ENCODE measurements around the gene GLUL. TPM values are rescaled to one million over a fixed set of nuclear protein-coding genes. Genes with fewer than 3 reads are reported as not detected.

Gene GLUL
- total and polyA plus RNA-seq, 2 of the 4 experiments (the other 2 are of a cell fraction): 131 to 385 TPM

DNA sequence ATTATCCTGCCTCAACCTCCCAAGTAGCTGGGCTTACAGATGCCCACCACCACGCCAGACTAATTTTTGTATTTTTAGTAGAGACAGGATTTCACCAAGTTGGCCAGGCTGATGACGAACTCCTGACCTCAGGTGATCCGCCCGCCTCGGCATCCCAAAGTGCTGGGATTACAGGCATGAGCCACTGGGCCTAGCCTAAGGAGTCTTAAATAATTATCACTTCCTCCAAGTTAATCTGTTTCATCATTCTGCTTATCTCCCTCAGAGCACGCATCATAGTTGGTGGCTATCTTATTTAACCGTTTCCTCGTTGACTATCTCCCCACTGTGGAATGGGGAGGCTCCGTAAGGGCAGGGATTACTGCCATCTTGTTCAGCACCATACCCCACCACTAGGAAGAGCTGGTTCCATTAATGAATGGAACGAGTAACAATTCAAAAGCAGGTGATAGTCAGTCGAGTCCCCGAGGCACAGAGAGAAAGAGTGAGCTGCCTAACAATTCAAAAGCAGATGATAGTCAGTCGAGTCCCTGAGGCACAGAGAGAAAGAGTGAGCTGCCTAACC, 52.7 kb downstream of the GLUL start:
- Histone ChIP-seq H3K23ac (ENCODE audit: low read depth, low read length) (no peak overlapping the region), H2BK5ac (ENCODE audit: low read depth, low read length, poor library complexity, severe bottlenecking) (no peak overlapping the region), H3K4me1 (ENCODE audit: control insufficient read depth, insufficient read depth, low read length) (no peaks in the 10 kb centered on the region), H2AFZ (replicated peaks; ENCODE audit: low read length, poor library complexity) (no peak overlapping the region), H4K5ac (ENCODE audit: low read depth, low read length) (no peak overlapping the region), H3K36me3 (ENCODE audit: control insufficient read depth, insufficient read depth, low read length) (no peaks in the 10 kb centered on the region), H2BK120ac (ENCODE audit: low read depth, low read length) (no peak overlapping the region), H3K14ac (replicated peaks; ENCODE audit: low read depth, low read length) (no peak overlapping the region), H3K9ac (ENCODE audit: low read depth, low read length) (no peak overlapping the region), H2AK5ac (ENCODE audit: low read depth, low read length) (no peak overlapping the region), H3K27me3 (ENCODE audit: control insufficient read depth, insufficient read depth, low read length) (no peaks in the 10 kb centered on the region; the same call in 1 of the 2 replicates), H3K18ac (ENCODE audit: low read depth, low read length) (no peak overlapping the region), H2BK20ac (ENCODE audit: low read depth, low read length) (no peak overlapping the region), H3K56ac (ENCODE audit: extremely low read depth, insufficient read depth, low read length) (no peak overlapping the region), H3K4me2 (ENCODE audit: low read depth, low read length) (no peak overlapping the region), H2AK9ac (replicated peaks; ENCODE audit: low read depth, low read length, poor library complexity) (no peak overlapping the region), H3K9me1 (ENCODE audit: insufficient read depth, low read length) (no peaks in the 10 kb centered on the region), H3K4me3 (ENCODE audit: insufficient read depth, low read depth, low read length) (no peak overlapping the region), H3K9me3 (ENCODE audit: control insufficient read depth, insufficient read depth, low read length) (no peaks in the 10 kb centered on the region), H4K91ac (ENCODE audit: insufficient read depth, low read depth, low read length) (no peak overlapping the region), H2BK15ac (ENCODE audit: low read depth, low read length) (no peak overlapping the region), H3K27ac (ENCODE audit: insufficient read depth, low read length) (no peak overlapping the region), H3K79me1 (ENCODE audit: low read depth in 1 of 2, low read length in 2 of 2) (no peaks in the 10 kb centered on the region), H4K20me1 (ENCODE audit: insufficient read depth, low read length) (no peaks in the 10 kb centered on the region), H4K8ac (ENCODE audit: low read depth in 2 of 2, low read length in 2 of 2) (no peak overlapping the region), H3K4ac (ENCODE audit: low read depth, low read length) (no peak overlapping the region)
- intact Hi-C loops (cut with micrococcal nuclease): no loop called here
- ATAC-seq (ENCODE audit: low read depth) (no peak), DNase-seq (no peak)
- dilution Hi-C loops (cut with HindIII; ENCODE audit: low sequenced_read_pairs, unreplicated experiment): no loop called here
- no TSS peak for BruUV-seq (replicated peaks)
- ChIA-PET POLR2A (ENCODE audit: unreplicated experiment) (no interaction called here), CTCF (no interaction called here)
- in situ Hi-C loops (cut with MboI; ENCODE audit: low sequenced_read_pairs): no loop called here
- TF ChIP-seq MXI1 (IDR thresholded peaks at IDR 0.05; ENCODE audit: borderline replicate concordance, low read depth, low read length) (no peak), MAFK (IDR thresholded peaks at IDR 0.05; ENCODE audit: low read depth, low read length) (no peak)
- WGBS, 2 experiments (ENCODE audit: extremely low coverage in 2 of 2, insufficient read length in 1 of 2): 68% methylated on average over 3 of the region's 13 CpGs; no CpG with 5 or more reads in 1 of the 2 experiments
